ENCODE results near the gene KIF16B. TPM values are rescaled to one million over a fixed set of nuclear protein-coding genes. Genes with fewer than 3 reads are reported as not detected.

Gene KIF16B
- total and polyA plus RNA-seq, 2 of the 8 experiments (the other 6 are each of a cell fraction or from before 2014, with no cell fraction given): 3.0 to 9.2 TPM

- H3K4me1 ChIP-seq (replicated peaks in 1 of 4; ENCODE audit: control insufficient read depth in 3 of 4, insufficient read depth in 4 of 4, low read length in 3 of 4): peaks cover 0 to 2% (median 0%) of the 10 kb centered on the region in 4 experiments; a peak in 1 of 7 replicates
- H2AFZ ChIP-seq (ENCODE audit: low read length): no peak overlapping the region
- no peak for DNase-seq (ENCODE audit: low read depth in 1 of 2, low spot score in 2 of 2)
- no peak overlapping the region for H3K4me2 ChIP-seq (ENCODE audit: insufficient read depth in 1 of 2, low read depth in 2 of 2, low read length in 2 of 2)
- no peak overlapping the region for H2BK20ac ChIP-seq (ENCODE audit: low read length)
- no peak overlapping the region for H3K9ac ChIP-seq (replicated peaks in 1 of 4; ENCODE audit: extremely low read depth in 1 of 4, low read depth in 3 of 4, low read length in 3 of 4)
- no peaks in the 10 kb centered on the region for H3K36me3 ChIP-seq (ENCODE audit: control insufficient read depth in 2 of 4, insufficient read depth in 4 of 4, low read length in 3 of 4)
- H4K91ac ChIP-seq (replicated peaks; ENCODE audit: insufficient read length, low read length): no peak overlapping the region
- H3K4ac ChIP-seq (replicated peaks; ENCODE audit: insufficient read length, low read depth, low read length): no peak overlapping the region
- no peak overlapping the region for H3K23ac ChIP-seq (ENCODE audit: insufficient read length)
- TF ChIP-seq EGR1 (IDR thresholded peaks at IDR 0.05; ENCODE audit: borderline replicate concordance, low read depth, low read length) (no peak), FOSL1 (IDR thresholded peaks at IDR 0.05; ENCODE audit: insufficient read depth, low read depth, low read length) (no peak)
- no peaks in the 10 kb centered on the region for H3K79me2 ChIP-seq (ENCODE audit: control insufficient read depth in 1 of 2, insufficient read depth in 2 of 2, low read length in 2 of 2)
- no peak overlapping the region for H4K5ac ChIP-seq (ENCODE audit: insufficient read length, low read depth, low read length)
- no peak for FAIRE-seq
- H2AK5ac ChIP-seq (ENCODE audit: low read depth, low read length): no peak overlapping the region
- H3K9me3 ChIP-seq (ENCODE audit: insufficient read depth in 2 of 2, low read depth in 1 of 2, low read length in 1 of 2): no peaks in the 10 kb centered on the region
- H3K23me2 ChIP-seq (ENCODE audit: low read depth, low read length): no peaks in the 10 kb centered on the region
- POLR2A ChIA-PET (ENCODE audit: partially characterized antibody): no interaction called here
- no peak overlapping the region for H2BK120ac ChIP-seq (replicated peaks; ENCODE audit: low read depth, low read length)
- WGBS, 2 experiments (ENCODE audit: extremely low coverage in 1 of 2, insufficient coverage in 1 of 2, insufficient read length in 1 of 2, insufficient replicate concordance in 2 of 2, low coverage in 1 of 2, low lambda C conversion rate in 2 of 2, missing lambda C conversion rate in 1 of 2): 93% methylated on average over 5 of the region's 5 CpGs; no CpG with 5 or more reads in 1 of the 2 experiments
- no peaks in the 10 kb centered on the region for H4K20me1 ChIP-seq (replicated peaks in 1 of 2; ENCODE audit: control insufficient read depth in 1 of 2, insufficient read depth in 2 of 2, low read length in 2 of 2)
- H3K79me1 ChIP-seq (ENCODE audit: low read depth, low read length): no peaks in the 10 kb centered on the region; the same call in 1 of the 2 replicates
- no peak overlapping the region for H3K27ac ChIP-seq (ENCODE audit: low read depth, low read length)
- no peak overlapping the region for H3K56ac ChIP-seq (replicated peaks; ENCODE audit: insufficient read length, low read depth, low read length)
- H4K8ac ChIP-seq (ENCODE audit: extremely low read depth, insufficient read depth, low read length): no peak overlapping the region; the same call in 1 of the 2 replicates
- CTCF ChIA-PET (ENCODE audit: partially characterized antibody): interaction anchor here (1.4 kb wide), 1 partner anchor 478 kb away, joined by 3 read pairs; no protein-coding TSS in a partner anchor
- no peak overlapping the region for H3K4me3 ChIP-seq (ENCODE audit: extremely low read depth in 1 of 4, insufficient read depth in 2 of 4, low read depth in 3 of 4, low read length in 4 of 4)
- no peak overlapping the region; the same call in 1 of the 2 replicates for H3K18ac ChIP-seq (ENCODE audit: extremely low read depth, low read length)
- H2BK12ac ChIP-seq (ENCODE audit: low read depth, low read length): no peak overlapping the region
- no peak overlapping the region for H2BK5ac ChIP-seq (ENCODE audit: low read depth, low read length)
- no peak overlapping the region for H3K14ac ChIP-seq (ENCODE audit: insufficient read length)
- H3K27me3 ChIP-seq (replicated peaks in 1 of 4; ENCODE audit: control insufficient read depth in 3 of 4, extremely low read depth in 1 of 4, insufficient read depth in 3 of 4, low read length in 3 of 4): no peaks in the 10 kb centered on the region
- H2BK15ac ChIP-seq (ENCODE audit: low read length): no peak overlapping the region
Observed at GRCh38 chr20:16283978-16284377, 289.3 kb downstream of the KIF16B start.

Measured in H1 (cell line).